Measurements from ENCODE around the gene BCAS3.

Gene BCAS3

DNA sequence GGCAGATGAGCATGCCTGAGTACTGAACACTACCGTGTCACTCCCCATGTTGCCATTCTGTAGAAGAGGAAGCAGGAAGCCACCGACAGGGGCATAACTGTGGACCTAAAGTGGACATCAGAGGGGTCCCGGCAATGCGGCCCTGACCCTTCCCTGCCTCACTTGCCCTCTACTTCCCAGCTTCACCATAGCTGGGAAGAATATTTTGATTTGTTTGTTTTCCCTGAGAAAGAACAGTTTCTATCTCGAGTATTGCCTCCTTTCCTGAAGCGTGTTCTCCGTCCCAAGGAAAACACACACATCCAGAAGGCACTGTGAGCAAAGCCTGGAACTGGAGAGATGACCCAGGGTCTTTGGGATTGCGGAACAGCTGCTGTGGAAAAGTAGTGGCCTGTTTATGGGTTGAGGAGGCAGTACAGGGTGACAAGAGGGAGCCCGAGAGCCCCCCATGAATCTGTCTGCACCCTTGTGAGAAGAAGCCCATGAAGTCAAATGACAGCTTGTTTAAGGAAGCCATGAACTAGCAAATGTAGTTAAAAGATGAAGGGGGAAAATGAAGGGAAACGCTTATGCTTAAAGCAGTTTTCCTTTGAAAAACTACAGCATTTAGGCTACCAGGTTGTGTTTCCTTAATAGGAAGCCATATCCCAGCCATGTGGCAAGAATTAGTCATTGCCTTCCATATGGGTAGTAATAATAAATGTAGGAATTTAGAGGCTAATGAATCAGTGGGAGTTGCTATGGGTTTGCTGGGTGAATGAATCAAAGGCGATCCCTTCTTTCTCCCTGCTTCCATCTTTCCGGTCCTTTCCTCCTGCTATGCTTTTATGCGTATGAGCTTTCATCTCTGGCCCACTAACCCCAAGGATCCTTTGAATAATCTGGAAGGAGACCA is 632.0 kb downstream of the BCAS3 start:
- no peak for DNase-seq

DNA sequence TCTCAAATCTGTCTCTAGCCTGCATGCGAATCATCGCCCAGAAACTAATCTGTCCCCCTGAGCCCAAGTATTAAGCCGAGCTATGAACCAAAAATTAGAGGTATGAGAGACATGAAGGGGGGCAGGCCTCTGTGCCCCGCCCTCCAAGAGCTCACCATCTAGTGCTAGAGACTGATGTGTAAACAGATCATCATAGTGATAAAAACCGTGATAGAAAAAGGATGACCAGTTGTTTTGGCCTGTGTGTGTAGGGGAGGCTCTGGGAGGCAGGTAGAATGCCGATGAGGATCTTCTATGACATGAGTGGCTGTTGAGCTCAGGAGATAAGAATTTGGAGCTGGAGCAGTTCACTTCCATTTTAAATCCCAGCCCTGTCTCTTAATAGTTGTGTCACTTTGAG is 632.9 kb downstream of the BCAS3 start:
- DNase-seq, result no peak

DNA sequence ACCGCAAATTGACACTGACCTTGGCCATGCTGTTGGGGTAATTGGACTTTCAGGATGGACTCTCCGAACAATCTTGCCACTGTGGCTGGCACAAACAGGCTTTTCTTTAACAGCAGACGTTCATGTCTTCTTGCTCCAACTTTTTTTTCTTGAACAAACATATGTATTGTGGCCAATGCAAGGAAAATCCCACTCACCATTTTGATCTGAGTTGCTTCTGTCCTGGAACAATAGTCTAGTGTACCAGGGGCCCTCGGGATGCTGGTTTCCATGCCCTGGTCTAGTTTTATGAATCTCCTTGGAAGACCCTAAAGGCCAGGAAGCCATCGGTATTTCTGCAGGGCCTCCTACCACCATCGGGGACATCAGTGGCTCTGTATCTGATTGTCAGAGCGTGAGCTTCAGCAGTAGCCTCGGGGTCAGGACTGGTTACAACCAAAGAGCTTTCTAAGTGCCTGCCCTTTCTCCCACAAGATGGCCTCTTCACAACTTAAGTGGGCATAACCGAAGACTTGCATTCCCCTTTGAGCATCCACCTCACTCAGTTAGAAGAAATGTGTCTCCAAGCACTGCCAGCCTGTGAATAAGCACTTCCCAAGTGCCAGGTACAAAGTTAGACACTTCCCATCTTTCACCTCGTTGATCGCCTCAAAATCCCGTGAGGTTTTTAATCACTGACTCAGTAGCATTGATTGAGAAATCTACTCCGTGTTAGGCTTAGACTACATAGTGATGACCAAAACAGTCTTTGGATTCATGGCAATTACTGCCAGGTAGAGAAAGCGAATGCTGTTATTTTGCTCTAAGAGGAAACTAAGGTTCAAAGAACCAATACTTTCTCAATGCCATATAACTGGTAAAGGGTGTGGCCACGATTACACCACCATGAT is 635.0 kb downstream of the BCAS3 start:
- DNase-seq, result no peak

DNA sequence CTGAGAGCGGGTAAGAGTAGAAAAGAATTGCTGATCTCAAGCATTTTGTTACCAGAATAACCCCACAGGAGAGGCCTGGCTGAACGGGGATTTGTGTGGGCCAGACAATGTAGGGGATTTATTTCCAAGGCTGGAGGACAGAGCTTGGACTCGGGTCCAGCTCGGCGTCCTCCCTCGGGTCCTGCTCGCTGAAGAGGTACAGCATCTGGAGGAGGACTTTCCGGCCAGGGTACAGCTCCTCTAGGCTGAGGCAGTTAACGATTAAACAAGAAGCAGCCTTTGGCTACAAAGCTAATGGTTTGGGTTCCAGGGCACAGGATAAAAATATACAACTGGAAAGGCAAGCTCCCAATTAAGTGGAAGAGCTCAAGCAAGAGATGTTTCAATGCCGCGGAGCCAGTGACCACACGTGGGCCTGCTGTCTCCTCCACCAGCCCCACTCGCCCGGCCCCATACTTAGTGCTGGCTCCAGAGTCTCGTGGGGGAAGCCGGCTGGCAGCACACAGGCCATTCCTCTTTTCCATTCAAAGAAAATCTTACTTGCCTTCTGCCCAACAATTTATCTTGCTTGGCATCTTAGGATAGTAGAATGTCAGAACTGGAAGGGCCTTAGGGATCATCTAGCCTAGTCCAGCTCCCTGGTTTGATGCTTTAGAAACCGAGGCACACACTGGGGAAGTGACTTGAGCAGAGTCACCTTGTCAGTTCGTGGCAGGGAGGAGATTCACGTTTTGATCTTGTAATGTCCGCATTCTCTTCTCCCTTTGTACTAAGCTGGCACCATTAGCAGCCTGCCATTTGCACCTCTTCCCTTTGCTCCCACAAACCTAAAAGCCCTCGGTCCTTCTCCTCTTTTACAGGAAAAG is 636.0 kb downstream of the BCAS3 start:
- DNase-seq, result no peak

DNA sequence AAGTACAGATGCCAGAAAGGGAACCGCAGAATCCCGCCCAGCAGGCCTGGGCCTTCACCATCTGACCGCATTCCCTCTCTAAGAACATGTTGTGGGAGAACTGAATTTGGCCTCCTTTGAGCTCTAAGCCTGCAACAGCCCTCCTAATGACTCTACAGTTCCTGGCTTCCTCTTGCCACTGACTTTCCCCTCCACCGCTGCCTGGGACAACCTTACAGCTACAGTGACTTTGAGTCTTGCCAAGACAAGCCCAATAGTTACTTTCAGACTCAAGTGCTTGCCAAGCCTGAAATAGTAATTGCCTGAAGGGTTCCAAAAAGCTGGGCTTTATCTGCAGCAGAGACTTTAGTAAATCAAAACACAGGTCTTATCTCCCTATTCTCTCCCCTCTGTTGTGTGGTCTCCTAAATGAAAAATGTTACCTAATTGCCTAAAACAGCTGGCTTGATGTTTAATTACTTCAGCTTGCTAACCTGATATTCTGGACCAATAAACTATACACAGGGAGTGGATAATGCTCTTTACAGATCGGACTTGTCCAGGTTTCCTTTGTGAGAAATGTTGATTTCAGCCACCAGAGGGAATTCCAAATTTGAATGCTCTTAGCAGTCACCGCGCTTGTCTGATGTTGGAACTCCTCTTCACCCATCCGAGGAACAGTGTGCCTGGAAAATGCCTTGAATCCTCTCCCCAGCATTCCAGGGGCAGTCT is 636.9 kb downstream of the BCAS3 start:
- DNase-seq, result no peak

DNA sequence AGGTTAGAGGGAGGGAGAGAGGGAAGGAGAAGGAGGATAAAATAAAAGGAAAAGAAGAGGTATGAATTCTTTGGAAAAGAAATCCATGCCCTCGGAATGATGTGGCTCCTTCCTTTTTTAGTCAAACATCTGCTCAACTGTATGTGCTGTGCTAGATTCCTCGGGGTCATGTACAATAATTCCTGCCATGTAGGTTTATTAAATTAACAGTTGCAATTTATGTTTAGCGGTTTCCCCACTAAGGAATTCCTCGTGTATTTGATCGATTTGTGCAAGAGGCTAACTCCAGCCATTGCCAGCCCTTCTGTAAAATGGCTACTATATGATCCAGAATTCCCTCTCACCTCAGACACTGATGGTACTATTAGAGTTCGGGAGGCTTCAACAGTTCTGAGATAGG is 639.0 kb downstream of the BCAS3 start:
- no peak for DNase-seq

DNA sequence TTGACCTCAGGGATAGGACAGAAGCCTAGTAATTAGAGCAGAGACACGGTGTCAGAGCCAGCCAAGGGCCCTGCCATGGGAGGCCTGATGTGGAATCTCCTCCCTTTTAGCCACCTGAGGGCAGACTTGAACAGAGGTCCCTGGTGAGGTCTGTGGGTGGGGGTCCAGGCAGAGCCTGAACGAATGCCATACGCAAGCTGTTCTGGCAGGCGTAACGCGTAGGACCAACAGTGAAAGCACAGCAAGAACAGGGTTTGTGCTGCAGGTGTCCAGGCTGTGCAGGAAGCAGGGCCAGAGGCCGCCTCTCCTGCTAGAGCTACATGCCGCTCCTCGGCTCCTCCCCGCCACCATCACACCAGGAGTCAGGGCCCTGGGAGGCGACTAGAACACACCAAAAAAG is 640.1 kb downstream of the BCAS3 start:
- no peak for DNase-seq

DNA sequence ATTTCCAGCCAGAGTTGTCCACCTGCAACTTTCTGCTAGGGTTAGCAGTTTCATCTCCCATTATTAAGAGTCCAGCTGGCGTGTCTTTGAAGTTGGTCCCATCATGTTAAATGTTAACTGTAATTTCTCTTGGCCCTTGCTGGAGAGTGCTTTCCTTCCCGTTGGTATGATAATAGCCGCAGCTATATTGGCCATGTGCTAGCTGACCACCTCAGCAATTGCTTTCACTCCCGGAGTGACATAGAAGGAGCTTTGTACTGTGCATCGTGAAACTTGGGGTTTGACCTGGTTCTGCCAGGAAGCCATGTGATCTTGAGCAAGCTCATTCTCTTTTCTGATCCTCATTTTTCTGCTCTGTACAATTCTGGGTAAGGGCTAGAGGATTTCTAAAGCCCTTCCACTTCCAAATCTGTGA is 641.0 kb downstream of the BCAS3 start:
- no peak for DNase-seq

DNA sequence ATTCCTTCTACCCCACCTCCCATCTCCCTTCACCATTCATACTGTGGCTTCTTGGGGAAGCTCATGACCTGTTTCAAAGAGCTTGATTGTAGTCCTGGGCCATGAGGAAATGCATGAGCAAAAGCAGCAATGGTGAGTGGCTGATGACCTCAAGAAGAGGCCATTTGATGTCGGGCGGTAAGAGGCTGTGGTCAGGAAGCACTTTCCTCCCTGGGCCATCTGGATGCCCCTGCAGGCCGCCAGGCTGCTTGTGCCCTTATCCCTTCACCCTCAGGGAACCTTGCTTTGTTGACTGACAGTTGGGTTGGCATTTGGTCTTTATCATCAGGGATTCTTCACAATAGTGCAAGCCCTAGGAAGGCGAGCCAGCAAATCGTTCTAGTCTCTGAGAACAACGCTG is 643.7 kb downstream of the BCAS3 start:
- no peak for DNase-seq

DNA sequence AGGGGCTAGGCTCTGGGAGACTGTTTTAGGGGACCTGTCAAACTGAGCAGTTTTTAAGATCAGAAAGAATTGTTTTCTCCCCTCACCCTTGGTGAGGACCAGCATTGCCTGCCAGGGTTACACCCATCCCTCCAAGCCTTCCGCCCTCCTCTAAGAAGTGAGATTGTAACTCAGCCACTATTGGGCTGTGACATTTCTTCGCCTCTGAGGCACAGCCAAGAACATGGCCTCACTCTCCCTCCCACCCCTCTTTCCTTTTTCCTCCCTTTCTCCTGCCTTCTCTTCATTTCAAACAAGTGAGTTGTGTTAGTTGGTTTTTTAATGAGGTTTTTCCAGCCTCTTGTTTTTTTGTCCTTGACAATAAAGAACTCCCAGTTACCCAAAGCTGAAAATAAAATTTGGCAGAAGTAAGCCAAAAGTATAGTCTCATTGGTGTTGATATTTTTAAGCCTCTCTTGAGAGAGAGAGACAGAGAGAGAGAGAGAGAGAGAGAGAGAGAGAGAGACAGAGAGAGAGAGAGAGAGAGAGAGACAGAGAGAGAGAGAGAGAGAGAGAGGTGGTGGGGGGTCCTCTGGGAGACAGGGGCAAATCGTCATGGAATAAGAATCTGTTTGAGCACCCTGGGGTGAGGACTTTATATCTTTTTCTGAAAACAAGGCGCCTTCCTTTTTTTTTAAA is 644.8 kb downstream of the BCAS3 start:
- no peak for DNase-seq

DNA sequence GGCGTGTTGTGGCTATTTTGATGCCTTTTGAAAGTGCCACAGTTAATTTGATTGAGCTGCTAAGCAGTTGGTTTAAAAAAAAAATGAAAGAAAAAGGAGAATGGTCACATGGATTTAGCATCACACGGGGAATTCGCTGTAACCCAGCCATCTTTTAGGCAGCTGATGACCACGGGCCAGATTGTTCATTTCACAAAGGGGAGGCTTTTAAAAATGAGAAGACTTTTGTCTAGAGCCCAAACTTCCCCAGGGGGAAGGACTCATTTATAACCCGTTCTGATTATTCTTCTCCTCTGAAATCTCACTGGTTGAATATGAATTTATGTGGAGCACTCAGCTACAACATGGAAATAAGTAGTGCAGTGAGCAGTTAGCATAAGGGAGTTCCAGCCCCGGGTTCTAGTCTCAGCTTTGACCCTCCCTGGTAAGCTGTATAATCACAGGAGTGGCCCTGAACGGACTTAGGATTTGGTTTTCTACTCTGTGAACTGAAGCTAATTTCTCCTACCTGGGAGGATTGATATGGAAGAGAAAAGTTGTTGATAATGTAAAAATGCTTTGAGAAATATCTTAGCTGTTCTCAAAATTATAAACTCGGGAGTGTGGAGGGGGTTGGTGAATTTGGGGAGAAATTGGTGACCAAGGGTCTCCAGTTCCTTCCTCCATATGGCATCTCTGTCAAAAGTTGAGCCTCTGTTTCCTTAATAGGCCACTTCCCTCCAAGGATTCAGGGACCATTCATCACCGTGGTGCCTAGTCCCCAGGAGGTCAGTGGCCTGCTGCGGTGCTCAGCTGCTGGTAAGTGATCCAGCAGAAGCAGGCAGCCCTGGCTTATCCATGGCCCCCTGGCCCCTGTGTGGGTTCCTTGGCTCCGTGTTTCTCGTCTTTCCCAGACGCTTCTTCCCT is 645.6 kb downstream of the BCAS3 start:
- DNase-seq, result no peak

DNA sequence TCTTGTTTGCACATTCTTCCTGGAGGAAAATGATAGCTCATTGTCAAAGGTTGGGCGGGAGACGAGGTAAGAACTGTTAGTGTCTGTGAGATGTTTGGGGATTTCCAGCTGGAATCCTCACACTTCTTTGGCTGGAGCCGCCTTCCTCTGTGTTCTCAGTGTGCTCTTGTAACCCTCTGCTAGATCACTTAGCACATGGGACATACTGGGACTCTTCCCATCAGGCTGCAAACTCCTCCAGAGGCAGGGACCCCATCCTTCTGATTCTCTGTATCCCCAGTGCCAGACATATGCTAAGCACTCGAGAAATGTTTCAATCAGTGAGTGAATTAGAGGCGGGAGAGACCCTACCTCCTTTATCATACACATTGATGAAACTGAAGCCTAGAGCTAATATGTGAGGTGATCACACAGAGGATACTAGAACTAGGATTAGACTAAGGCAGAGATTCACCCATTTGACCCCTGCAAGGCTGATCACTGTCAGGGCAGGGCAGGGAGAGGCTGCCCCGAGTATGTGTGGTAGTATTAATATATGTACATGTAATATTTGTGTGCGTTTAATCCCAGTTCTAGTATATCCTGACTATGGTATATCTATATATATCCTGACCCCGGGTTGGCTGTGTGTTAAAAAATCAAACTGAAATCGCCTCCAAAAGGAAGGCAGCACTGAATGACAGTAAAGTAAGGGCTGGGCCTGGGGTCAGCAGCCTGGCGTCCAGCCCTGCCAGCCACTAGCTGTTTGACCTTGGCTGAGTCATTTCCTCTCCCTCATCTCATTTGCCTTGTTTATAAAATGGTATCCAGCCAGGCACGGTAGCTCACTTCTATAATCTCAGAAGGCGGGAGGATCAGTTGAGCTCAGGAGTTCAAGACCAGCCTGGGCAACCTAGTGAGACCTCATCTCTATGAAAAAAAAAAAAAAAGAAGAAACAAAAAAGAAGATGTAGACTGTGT is 646.5 kb downstream of the BCAS3 start:
- no peak for DNase-seq

DNA sequence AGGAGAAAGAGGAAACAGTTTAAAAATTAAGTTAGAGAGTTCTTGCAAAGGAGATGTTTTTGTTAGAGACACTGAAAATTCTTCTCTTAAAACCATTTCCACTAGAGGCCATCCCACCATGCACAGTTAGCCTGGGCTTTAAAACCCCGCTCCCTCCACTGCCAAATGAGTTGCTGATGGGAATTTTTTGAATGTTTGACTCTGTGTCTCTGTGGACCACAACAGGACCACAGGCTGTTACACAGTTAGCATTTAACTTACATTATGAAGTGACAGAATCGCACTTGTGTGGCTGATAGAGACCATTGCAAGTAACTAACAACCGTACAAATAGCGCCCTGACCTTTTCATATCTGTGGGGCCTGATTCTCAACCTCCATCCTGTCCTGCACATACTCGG is 647.3 kb downstream of the BCAS3 start:
- no peak for DNase-seq

DNA sequence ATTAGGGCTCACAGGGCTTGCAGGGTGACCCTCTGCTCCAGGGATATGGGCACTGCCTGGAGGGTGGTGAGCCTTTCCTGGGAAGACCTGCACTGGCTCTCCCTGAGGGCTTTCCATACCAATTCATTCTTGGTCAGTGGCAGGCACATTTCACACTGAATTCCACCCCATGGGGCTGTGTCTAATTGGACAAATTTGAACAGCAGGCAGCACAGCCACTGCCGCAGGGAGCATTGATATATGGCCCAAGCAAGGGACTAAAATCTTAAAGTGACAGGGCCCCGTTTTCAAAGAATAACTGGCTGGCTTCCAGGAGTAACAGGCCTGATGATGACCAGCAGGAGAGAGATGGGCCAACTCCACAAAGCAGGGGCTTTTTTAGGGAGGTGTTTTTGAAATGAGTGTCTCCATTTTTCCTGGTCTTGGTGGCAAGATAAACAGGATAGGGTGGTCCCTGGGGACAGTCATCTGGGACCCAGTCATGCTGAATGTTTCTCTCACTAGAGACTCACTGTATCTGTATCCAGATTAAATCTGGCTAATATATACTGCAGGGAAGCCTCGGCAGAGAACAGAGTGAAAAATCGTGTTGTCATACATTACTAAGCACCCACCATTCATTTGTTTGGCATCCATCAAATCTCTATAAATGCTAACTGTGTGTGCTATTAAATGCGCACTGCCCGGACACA is 647.9 kb downstream of the BCAS3 start:
- DNase-seq, result no peak

DNA sequence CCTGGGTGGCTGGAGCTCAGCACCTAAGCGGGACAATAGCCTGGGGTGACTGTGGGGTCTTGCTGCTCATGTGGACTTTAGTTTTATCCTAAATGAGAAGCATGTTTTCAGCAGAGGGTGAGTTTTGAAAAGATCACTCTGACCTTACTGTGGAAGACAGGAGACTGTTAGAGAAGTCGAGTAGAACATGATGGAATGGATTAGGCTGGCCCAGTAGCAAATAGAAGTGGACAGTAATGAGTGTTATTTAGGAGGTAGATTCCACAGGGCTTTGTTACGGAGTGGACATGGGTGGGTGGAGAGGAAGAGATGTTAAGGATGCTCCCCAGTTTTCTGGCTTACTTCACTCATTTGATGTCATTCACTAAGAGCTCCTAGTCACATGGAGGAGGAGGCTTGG is 648.7 kb downstream of the BCAS3 start:
- DNase-seq, result no peak

DNA sequence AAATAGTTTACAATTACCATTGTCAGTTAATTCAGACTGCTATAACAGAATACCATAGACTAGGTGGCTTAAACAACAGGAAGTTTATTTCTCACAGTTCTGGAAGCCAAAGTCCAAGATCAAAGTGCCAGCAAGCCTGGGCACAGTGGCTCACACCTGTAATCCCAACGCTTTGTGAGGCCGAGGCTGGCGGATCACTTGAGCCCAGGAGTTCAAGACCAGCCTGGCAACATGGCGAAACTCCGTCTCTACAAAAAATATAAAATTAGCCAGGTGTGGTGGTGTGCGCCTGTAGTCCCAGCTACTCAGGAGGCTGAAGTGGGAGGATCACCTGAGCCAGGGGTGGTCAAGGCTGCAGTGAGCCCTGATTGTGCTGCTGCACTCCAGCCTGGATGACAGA is 650.7 kb downstream of the BCAS3 start:
- no peak for DNase-seq

DNA sequence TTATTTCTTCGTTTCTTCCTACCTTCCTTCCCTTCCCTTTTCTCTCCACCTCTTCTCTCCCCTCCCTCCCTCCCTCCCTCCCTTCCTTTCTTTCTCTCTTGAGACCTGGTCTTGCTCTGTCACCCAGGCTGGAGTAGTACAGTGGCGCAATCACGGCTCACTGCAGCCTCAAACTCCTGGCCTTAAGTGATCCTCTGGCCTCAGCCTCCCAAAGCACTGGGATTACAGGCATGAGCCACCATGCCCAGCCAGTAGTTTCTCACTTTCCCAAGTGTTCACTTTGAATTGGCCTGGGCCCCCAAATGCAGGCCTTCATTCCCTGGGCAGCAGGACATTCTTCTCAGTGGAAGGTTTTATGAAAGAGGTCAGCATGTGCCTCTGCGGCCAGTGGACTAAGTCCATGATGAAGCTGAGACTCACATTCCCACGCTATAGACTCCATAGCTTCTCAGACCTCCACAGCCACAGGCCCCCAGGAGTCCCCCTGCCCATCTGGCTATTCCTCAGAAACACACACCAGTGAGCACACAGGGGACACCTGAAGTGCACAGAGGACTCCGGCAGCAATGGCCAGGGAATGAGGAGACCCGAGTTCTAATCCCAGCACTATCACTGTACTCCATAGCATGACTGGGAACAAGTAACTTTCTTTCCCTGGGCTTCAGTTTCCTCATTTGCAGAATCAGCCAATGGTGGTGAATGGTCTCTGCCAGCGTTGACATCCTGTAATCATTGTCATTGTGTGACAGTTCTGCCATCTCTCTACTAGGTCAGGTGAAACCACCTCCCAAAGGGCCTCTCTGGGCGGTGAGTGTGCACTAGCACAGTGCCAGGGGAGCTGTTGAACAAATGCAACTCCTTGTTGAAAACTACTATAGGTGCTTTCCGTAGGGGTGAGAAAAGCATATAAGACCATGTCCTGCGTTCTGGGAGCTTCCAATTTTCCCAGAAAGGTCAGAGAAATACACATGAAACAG is 652.8 kb downstream of the BCAS3 start:
- DNase-seq, result no peak

DNA sequence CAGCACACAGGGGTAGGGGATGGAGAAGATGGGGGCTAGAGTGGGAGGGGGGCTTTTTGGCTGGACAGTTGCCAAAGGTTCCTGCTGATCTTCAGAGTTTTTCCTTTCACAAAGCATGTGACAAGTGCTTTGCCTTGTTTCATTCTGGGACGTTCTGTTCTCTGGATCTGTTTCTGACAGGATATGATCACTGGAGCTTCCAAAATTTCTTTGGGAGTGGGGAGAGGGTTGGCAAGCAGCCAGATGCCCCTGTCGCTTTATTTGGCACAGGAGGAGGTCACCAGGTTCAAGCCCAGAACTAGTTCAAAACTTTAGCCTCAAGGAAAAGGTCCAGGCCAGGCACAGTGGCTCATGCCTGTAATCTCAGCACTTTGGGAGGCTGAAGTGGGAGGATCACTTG is 653.5 kb downstream of the BCAS3 start:
- DNase-seq, result no peak
